NT2/D1 (cell line): ENCODE data around the gene ACVRL1.

Experiments
- SUZ12 ChIP-seq: IDR thresholded peaks from 2 replicates; pipeline ENCODE4 v1.6.1; 2011; ENCODE audit not compliant: insufficient read length, insufficient read depth; ENCODE audit errors: extremely low read depth
- YY1 ChIP-seq: IDR thresholded peaks from 2 replicates; pipeline ENCODE4 v1.6.1; 2011; ENCODE audit not compliant: insufficient read length, insufficient read depth

GRCh38 chr12:51943346-51943745 lies 36.0 kb downstream of the ACVRL1 start:
- TF ChIP-seq SUZ12 (no peak), YY1 (no peak)
